Upper lobe of left lung (tissue), 6 donors: ENCODE results near the gene MAN1C1. TPM values are rescaled to one million over a fixed set of nuclear protein-coding genes. Genes with fewer than 3 reads are reported as not detected.

ENCODE experiments used
- ATAC-seq, 2 donors: fragments of 200-7000 bp; cut with Tn5 transposase; one replicate each; pipeline ENCODE4 v1.9.1; 2022; ENCODE audit warnings: mild to moderate bottlenecking in 2 of 2, moderate library complexity in 2 of 2; ENCODE audit not compliant: low FRiP score in 2 of 2
- DNase-seq, 2 donors: peaks; one replicate each; pipeline ENCODE4 v3.0.0-alpha.2; 2019 to 2020
- H3K27ac ChIP-seq, 4 donors: fragments of 200-600 bp; sonication (generic); one replicate each; pipeline ENCODE4 v1.5.1; 2016 to 2019
- H3K27me3 ChIP-seq, 4 donors: fragments of 200-600 bp; sonication (generic); one replicate each; pipeline ENCODE4 v1.5.1; 2017 to 2019
- H3K36me3 ChIP-seq, 4 donors: fragments of 200-600 bp; sonication (generic); one replicate each; pipeline ENCODE4 v1.5.1; 2016 to 2019
- H3K4me1 ChIP-seq, 4 donors: fragments of 200-600 bp; sonication (generic); one replicate each; pipeline ENCODE4 v1.5.1; 2018 to 2019
- H3K4me3 ChIP-seq, 4 donors: fragments of 200-600 bp; sonication (generic); one replicate each; pipeline ENCODE4 v1.5.1; 2017 to 2019; ENCODE audit warnings: mild to moderate bottlenecking in 2 of 4, moderate library complexity in 1 of 4
- H3K9me3 ChIP-seq, 4 donors: fragments of 200-600 bp; sonication (generic); one replicate each; pipeline ENCODE4 v1.5.1; 2018 to 2019
- EP300 ChIP-seq, 4 donors: sonication (generic); formaldehyde crosslinking; IDR thresholded peaks; one replicate each; pipeline ENCODE4 v1.5.1; 2017; ENCODE audit warnings: antibody characterized with exemption in 4 of 4, control low read depth in 2 of 4
- POLR2A ChIP-seq, 4 donors: fragments of 450-650 bp; IDR thresholded peaks; one replicate each; pipeline ENCODE4 v1.5.1; 2016 to 2017; ENCODE audit warnings: antibody characterized with exemption in 4 of 4, mild to moderate bottlenecking in 2 of 4
- POLR2AphosphoS5 ChIP-seq, 2 donors: sonication (generic); formaldehyde crosslinking; IDR thresholded peaks; one replicate each; pipeline ENCODE4 v1.5.1; 2017; ENCODE audit warnings: antibody characterized with exemption in 2 of 2
- WGBS, 2 donors: methylation state at CpG; one replicate each; pipeline ENCODE4 v1.1.5; 2017 to 2018; 5-methylcytosine and 5-hydroxymethylcytosine counted together
- total RNA-seq, 6 donors: library from RNA; depleted of rRNA in 4 of 6; stranded (reverse); fragments of >200 nt in 4 of 6; gene quantifications; one replicate each; pipeline versions ENCODE4 v1.1.0 to v1.2.1, GENCODE V29; 2016 to 2021
- TF ChIP-seq, protein P1 (sequence below), 6 experiments: fragments of 450-650 bp in 4 of 6; fragments of 200-600 bp in 2 of 6; sonication (generic) in 2 of 6; IDR thresholded peaks; one replicate each; pipeline ENCODE4 v1.5.1; 2016 to 2019; ENCODE audit warnings: antibody characterized with exemption in 6 of 6
- donor health status: DM: no; HTN: no; CAD: no; lungs with moderate emphysema.
- donor health status: DM: no; HTN: yes; CAD: no; lungs with severe emphysema.

Gene MAN1C1
- total RNA-seq, 6 donors from 2014 or later: 5.3 to 32.5 (median 16.2) TPM

GRCh38 chr1:25690396-25690956 is 73.9 kb downstream of the MAN1C1 start:
- Histone ChIP-seq H3K4me3 (no peak overlapping the region), H3K4me1 (peaks cover 20 to 33% (median 22%) of the 10 kb centered on the region in 4 donors), H3K36me3 (no peaks in the 10 kb centered on the region), H3K27ac (no peak overlapping the region), H3K9me3 (no peaks in the 10 kb centered on the region), H3K27me3 (no peaks in the 10 kb centered on the region)
- 95 to 99% methylated on average over 12 to 13 of the region's 13 CpGs for WGBS, 2 donors
- ATAC-seq: no peak
- no peak for TF ChIP-seq EP300 (IDR thresholded peaks at IDR 0.05)
- no peak for DNase-seq

DNA sequence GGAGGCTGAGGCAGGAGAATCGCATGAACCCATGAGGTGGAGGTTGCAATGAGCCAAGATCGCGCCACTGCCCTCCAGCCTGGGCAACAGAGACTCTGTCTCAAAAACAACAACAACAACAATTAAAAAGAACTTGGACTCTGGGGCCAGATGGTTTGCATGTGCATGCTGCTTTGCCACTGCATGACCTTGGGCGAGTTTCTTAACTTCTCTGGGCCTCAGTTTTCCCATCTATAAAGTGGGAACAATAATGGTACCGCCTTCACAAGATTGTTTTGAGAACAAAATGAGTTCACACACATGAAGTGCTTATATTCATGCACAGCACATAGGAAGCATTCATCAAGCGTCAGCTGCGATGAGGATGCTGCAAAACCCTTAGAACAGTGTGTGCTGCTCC is 74.6 kb downstream of the MAN1C1 start:
- no peak overlapping the region for H3K4me3 ChIP-seq
- H3K36me3 ChIP-seq: no peaks in the 10 kb centered on the region
- no peaks in the 10 kb centered on the region for H3K9me3 ChIP-seq
- H3K27ac ChIP-seq: no peak overlapping the region
- TF ChIP-seq POLR2A (IDR thresholded peaks at IDR 0.05): no peak
- no peak for TF ChIP-seq POLR2AphosphoS5 (IDR thresholded peaks at IDR 0.05)
- no peaks in the 10 kb centered on the region for H3K27me3 ChIP-seq
- DNase-seq (no peak), ATAC-seq (no peak)
- WGBS, 2 donors: 94 to 99% methylated on average over 5 to 7 of the region's 7 CpGs
- H3K4me1 ChIP-seq: peaks cover 22 to 40% (median 29%) of the 10 kb centered on the region in 4 donors

- no peak overlapping the region for H3K4me3 ChIP-seq
- no peaks in the 10 kb centered on the region for H3K36me3 ChIP-seq
- no peak for DNase-seq
- 78 to 80% methylated on average over 6 of the region's 6 CpGs for WGBS, 2 donors
- H3K9me3 ChIP-seq: no peaks in the 10 kb centered on the region
- no peak overlapping the region for H3K27ac ChIP-seq
- H3K27me3 ChIP-seq: no peaks in the 10 kb centered on the region
- ATAC-seq: no peak
- H3K4me1 ChIP-seq: peaks cover 22 to 38% (median 31%) of the 10 kb centered on the region in 4 donors
- TF ChIP-seq POLR2A (IDR thresholded peaks at IDR 0.05) (no peak), POLR2AphosphoS5 (IDR thresholded peaks at IDR 0.05) (no peak), EP300 (IDR thresholded peaks at IDR 0.05) (no peak)
- TF ChIP-seq, protein P1, sequence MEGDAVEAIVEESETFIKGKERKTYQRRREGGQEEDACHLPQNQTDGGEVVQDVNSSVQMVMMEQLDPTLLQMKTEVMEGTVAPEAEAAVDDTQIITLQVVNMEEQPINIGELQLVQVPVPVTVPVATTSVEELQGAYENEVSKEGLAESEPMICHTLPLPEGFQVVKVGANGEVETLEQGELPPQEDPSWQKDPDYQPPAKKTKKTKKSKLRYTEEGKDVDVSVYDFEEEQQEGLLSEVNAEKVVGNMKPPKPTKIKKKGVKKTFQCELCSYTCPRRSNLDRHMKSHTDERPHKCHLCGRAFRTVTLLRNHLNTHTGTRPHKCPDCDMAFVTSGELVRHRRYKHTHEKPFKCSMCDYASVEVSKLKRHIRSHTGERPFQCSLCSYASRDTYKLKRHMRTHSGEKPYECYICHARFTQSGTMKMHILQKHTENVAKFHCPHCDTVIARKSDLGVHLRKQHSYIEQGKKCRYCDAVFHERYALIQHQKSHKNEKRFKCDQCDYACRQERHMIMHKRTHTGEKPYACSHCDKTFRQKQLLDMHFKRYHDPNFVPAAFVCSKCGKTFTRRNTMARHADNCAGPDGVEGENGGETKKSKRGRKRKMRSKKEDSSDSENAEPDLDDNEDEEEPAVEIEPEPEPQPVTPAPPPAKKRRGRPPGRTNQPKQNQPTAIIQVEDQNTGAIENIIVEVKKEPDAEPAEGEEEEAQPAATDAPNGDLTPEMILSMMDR (IDR thresholded peaks at IDR 0.05): peak in 4 of 6 experiments; percentile 6 to 34 (median 16)
These were observed 76.0 kb downstream of the MAN1C1 start for GRCh38 chr1:25692560-25692959.

- Histone ChIP-seq H3K27ac (peak overlapping the region; percentile 61 to 72 (median 66)), H3K4me1 (peaks cover 8 to 33% (median 28%) of the 10 kb centered on the region in 4 donors), H3K9me3 (no peaks in the 10 kb centered on the region), H3K36me3 (no peaks in the 10 kb centered on the region), H3K4me3 (no peak overlapping the region), H3K27me3 (no peaks in the 10 kb centered on the region)
- TF ChIP-seq POLR2AphosphoS5 (IDR thresholded peaks at IDR 0.05): no peak
- TF ChIP-seq, protein P1 (IDR thresholded peaks at IDR 0.05): peak in 1 of 6 experiments; percentile 8
- DNase-seq (peak in 1 of 2 donors; percentile 17), ATAC-seq (peak in 1 of 2 donors; percentile 45)
- WGBS, 2 donors: 67 to 69% methylated on average over 9 of the region's 9 CpGs
These were observed 77.8 kb downstream of the MAN1C1 start for GRCh38 chr1:25694167-25695007.

GRCh38 chr1:25695090-25695770 is 78.6 kb downstream of the MAN1C1 start:
- Histone ChIP-seq H3K27ac (peak overlapping the region; percentile 65 to 78 (median 74)), H3K36me3 (no peaks in the 10 kb centered on the region), H3K4me3 (no peak overlapping the region), H3K9me3 (no peaks in the 10 kb centered on the region), H3K27me3 (no peaks in the 10 kb centered on the region), H3K4me1 (peaks cover 8 to 40% (median 32%) of the 10 kb centered on the region in 4 donors)
- ATAC-seq (peak; percentile 86 to 92), DNase-seq (peak in 1 of 2 donors; percentile 86)
- TF ChIP-seq EP300 (IDR thresholded peaks at IDR 0.05): peak in 2 of 4 donors; percentile 71 to 94
- TF ChIP-seq, protein P1 (IDR thresholded peaks at IDR 0.05): peak in 1 of 6 experiments; percentile 24
- peak; percentile 78 to 92 for TF ChIP-seq POLR2AphosphoS5 (IDR thresholded peaks at IDR 0.05)
- TF ChIP-seq POLR2A (IDR thresholded peaks at IDR 0.05): peak in 1 of 4 donors; percentile 14
- WGBS, 2 donors: 70 to 86% methylated on average over 13 to 15 of the region's 15 CpGs
